ENCODE measurements around the gene IL20RA. TPM values are rescaled to one million over a fixed set of nuclear protein-coding genes. Genes with fewer than 3 reads are reported as not detected.
A peak's percentile ranks its signal among the peaks of the same experiment; 100 is the strongest.

IL20RA gene
- total RNA-seq, 1 experiment from 2014 or later, result not detected

DNA sequence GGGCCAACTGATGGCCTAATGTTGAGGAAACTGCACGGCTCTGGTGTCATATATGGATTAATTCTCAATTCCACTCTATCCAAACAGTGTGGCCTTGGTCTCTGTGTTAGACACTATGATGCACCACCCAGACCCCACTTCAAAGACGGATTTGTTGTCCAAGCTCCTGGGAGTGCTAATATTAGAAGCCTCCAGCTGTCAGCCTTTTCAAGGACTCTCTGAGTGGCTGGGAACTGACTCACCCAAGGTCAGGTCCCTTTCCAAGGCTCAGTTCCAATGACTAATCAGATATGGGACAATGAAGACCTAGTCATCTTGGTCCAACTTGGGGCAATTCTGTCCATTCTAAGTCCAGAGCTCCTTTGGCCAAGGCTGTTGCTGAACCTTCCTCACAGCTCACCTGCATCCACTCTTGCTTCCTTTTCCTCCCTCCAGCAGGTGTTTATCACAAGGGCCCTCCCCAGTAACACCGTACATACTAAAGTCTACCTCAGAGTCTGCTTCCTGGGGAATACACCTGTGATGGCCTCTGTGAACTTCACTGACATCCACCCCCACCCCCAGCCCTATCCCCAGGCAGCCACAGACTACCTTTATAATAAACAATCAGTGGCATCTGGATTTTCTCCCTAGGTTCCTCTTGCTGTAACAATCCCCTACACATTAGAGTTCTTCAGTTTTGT is 7.2 kb upstream of the IL20RA start:
- DNase-seq (ENCODE audit: low read depth), result no peak
- in situ Hi-C loops (cut with HindIII; ENCODE audit: low pct_unique_long_range_greater_than_20kb, low sequenced_read_pairs), result no loop called here

DNA sequence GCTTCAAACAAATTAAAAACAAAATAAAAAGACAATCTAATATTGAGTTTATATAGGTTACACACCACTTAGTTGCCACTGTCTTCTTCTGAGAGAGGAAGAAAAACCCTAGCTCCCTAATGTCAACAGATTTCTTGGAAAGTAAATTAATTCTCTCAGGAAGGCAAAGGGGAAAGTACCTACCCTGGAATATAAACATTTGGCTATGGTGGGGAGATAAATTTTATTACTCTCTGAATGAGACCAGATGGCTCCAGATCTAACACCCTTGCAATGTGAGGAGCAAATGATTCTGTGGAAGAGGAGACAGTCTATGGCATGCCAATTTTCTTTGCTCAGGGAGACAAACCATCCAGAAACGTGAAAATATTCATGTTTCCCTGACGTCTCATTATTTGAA is 4.3 kb upstream of the IL20RA start:
- in situ Hi-C loops (cut with HindIII; ENCODE audit: low pct_unique_long_range_greater_than_20kb, low sequenced_read_pairs), result no loop called here
- DNase-seq (ENCODE audit: low read depth), result no peak

DNA sequence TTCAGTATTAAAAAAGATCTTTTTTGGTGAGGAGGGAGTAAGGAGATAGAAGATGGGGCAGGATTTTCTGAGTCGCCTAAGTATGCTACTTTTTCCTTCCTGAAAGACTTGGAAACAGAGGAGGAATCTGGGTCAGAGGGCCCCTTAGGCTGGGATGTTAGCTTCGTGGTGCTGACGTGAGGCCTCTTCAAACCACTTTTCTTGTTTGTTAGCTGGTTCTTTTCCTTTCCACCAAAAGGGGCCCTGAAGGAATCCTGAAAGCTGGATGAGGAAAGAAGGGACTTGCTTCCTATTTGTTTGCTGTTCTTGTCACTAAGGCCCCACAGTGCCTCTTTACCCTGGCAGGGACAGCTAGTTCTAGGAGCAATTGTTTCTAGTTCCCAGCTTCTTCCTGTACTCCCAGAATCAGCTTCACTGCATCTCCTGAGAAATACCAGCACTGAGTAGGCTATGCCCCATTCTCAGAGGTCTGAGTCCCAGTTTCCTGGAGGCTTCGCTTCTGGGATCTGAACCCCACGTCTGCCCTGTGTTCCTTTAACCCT is 2.2 kb upstream of the IL20RA start:
- in situ Hi-C loops (cut with HindIII; ENCODE audit: low pct_unique_long_range_greater_than_20kb, low sequenced_read_pairs), result no loop called here

DNA sequence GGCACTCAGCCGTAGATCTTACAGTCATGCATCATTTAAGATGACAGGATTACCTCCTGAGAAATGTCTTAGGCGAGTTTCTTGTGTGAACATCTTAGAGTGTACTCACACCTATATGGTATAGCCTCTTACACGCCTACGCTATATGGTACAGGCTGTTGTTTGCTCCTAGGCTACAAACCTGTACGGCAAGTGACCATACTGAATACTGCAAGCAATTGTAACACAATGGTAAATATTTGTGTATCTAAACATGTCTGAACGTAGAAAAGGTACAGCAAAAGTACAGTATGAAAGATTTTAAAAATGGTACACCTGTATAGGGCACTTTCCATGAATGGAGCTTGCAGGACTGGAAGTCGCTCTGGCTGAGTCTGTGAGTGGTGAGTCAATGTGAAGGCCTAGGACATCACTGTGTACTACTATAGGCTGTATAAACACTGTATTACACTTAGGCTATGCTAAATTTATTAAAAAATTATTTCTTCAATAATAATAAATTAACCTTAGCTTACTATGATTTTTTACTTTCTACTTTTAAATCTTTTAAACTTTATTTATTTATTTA is 541 bp upstream of the IL20RA start:
- DNase-seq (ENCODE audit: low read depth), result no peak
- in situ Hi-C loops (cut with HindIII; ENCODE audit: low pct_unique_long_range_greater_than_20kb, low sequenced_read_pairs), result no loop called here

More for the DNA sequence above, 2.2 kb upstream of the IL20RA start:
- no peak for DNase-seq (ENCODE audit: low read depth)

DNA sequence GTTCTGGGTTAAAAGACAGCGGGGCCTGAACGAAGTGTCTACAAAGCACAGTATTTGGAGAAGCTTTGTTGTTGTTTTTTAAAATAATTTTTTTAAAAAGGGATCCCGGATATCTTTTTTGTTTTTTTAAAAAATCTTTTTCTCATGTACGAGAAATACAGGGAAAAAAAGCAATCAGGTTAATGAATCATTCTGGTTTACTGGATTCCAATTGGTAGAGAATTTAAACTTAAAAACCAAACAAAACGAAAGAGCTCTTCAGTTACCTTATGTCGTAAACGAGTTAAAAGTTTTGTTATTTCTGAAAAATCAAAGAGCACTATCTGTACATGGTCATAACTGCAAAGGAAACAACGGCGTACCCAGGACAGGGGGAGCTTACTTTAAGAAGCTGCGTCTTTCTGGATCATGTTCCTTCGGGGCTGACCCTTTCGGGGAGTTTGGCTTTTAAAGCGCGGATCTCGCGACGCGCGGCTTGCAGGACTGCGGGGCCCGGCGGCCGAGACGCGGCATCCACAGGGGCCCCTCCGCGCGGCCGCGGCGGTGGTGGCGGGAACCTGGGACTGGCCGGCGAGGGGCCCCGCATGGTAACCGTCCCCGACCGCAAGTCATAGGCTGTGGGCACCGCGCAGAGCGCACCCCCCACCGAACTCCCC is 927 bp downstream of the IL20RA start:
- peak; percentile 37 for DNase-seq (ENCODE audit: low read depth)
- in situ Hi-C loops (cut with HindIII; ENCODE audit: low pct_unique_long_range_greater_than_20kb, low sequenced_read_pairs), result no loop called here

DNA sequence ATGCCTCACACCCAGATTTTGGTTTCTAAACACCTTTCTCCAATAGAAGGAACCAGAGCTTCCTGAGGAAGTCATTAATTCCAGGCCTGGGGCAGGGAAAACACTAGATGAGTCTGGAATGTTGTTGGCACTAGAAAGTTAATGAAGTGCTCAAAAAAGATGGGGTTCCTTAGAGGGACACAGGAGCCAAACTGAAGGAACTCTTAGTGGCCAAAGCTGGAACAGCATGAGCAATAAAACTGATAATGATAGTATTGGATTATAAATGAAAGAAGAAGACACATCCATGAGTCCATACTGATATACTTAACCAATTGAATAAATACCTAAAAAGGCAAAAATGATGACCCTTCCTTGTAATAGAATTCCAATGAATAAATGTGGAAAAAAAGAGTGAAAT is 4.4 kb downstream of the IL20RA start:
- DNase-seq (ENCODE audit: low read depth), result no peak
- in situ Hi-C loops (cut with HindIII; ENCODE audit: low pct_unique_long_range_greater_than_20kb, low sequenced_read_pairs), result no loop called here

DNA sequence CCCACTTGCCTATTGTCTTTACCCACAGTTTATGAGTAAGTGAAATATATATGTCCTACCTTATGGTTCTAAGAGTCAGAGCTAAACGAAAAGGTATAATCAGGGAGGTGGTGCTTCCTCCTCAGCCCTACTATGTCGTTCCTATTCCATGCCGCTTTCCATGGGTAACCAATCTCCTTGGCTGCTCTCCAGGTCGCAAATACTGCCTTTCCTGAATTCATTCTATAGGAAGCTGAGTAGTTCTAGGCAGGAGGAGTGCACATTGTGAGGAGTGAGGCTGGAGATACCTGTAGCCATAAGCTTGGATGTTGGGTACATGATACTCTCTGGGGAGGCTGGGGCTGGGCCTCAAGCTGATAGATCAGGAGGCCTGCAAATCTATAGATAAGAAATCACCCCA is 5.8 kb downstream of the IL20RA start:
- in situ Hi-C loops (cut with HindIII; ENCODE audit: low pct_unique_long_range_greater_than_20kb, low sequenced_read_pairs), result no loop called here
- no peak for DNase-seq (ENCODE audit: low read depth)

DNA sequence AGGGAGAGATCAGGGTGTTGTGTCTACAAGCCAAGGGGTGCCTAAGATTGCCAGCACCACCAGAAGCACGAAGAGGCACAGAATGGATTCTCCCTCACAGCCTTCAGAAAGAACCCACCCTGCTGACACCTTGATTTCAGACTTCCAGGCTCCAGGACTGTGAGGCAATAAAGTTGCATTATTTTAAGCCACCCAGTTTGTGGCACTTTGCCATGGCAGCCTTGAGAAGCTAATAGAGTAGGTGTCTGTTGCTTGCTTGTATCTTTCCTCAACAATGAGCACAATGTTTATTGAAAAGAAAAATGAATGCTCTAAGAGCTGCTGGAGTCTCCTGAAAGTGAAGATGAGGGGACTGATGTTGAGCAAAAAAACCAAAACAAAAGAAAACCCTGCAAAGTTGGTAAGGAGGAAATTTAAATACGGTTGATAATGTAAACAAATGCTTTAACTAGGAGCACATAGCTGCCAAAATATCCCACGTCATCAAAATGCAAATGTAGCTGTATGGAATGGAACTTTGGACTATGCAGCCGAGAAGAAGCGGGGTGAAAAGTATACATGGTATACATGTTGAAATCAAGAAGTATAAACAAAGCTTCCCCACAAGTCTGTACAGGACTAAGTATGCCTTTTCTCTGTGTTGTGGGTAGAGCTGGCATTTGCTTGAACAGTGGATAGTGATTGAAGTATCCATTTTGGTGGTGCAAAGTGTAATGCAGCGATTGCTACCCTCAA is 8.0 kb downstream of the IL20RA start:
- DNase-seq (ENCODE audit: low read depth), result no peak
- in situ Hi-C loops (cut with HindIII; ENCODE audit: low pct_unique_long_range_greater_than_20kb, low sequenced_read_pairs), result no loop called here

DNA sequence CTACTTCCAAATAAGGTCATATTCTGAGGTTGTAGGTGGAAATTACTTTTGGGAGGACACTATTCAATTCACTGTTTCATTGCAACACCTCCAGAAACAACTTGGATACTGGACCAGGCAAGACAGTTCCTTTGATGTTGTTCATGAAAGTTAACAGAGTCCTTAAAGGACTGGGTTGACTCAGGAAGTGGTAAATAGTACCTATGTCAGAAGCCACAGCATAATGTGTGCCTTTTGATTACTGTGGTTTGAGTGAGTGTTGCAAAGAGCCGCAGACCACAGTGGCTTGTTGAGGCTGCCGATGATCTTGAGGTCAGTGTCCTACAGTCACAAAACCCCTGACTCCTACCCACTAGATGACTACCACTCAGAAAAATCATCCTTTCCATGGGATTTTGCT is 10.9 kb downstream of the IL20RA start:
- no peak for DNase-seq (ENCODE audit: low read depth)
- in situ Hi-C loops (cut with HindIII; ENCODE audit: low pct_unique_long_range_greater_than_20kb, low sequenced_read_pairs), result no loop called here

DNA sequence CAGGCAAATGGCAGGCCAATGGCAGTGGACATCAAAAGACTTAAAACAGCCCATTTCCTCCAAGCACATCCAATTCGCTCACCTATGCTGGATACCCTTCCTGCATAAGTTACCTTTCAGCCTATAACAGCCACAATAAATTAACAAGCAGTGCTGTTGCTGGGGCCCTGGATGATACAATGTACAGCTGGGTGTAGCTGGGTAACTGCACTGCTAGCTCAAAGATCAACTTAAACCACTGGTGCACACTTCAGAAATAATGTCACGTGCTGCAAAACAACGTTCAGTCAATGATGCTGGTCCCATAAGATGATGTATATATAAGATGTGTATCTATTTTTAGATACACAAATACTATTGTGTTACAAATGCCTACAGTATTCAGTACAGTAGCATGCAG is 13.6 kb downstream of the IL20RA start:
- in situ Hi-C loops (cut with HindIII; ENCODE audit: low pct_unique_long_range_greater_than_20kb, low sequenced_read_pairs), result no loop called here
- no peak for DNase-seq (ENCODE audit: low read depth)

DNA sequence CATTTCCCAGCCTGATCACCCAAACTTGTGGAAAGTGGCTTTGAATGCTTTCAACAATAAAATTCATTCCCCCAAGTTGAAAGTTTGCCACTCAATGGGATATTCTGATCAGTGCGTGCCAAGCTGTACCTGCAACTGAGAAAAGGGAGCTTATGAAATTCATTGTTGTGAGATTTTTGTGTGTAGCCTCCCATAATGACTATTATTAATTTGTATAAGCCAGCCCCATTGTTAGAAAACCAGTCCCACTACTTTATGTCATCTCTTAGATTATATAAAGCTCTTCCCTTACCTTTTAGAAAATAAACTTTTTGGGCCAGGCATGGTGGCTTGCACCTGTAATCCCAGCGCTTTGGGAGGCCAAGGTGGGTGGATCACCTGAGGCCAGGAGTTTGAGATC is 15.9 kb downstream of the IL20RA start:
- DNase-seq (ENCODE audit: low read depth), result no peak
- in situ Hi-C loops (cut with HindIII; ENCODE audit: low pct_unique_long_range_greater_than_20kb, low sequenced_read_pairs), result no loop called here

DNA sequence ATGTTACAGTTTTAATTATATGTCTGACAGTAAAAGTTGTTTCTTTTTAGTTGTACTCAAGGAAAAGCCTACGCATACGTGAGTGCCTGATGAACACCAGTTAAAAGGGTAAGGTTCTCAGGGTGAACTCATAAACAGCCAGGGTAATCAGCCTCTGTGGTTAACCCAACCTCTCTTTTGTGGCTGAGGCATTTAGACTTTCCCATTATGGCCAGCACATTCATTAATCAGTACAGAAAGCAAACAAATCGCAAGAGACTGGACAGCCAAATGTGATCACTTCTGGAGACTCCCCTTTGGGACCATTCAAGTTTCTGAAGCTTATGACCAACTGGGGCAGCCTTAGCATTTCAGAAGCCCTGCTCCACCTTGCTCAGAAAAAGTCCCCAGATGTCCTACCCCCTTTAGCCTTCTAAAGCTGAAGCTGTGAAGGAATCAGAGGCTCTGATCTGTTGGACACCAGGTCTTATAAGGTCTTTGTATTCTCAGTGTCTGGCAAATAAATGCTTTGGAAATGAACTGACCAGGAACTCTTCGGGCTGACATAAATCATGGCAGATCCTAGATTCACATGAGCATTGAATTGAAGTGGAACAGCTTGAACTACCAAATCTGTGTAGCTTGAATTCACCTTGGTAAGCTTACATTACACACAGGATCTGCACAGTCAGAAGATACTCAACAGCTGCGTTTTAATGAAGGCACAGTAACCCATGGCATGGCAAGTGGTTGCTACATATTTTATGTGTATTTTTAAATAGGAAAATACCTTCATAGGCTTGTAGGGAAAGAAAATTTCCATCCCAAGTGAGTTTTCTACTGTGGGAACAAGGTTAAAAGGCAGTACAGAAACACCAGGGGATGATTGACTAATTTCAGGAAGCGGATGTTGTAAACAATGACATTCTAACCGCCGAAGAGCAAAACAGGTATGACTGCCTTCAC is 18.7 kb downstream of the IL20RA start:
- no peak for DNase-seq (ENCODE audit: low read depth)
- in situ Hi-C loops (cut with HindIII; ENCODE audit: low pct_unique_long_range_greater_than_20kb, low sequenced_read_pairs), result no loop called here

DNA sequence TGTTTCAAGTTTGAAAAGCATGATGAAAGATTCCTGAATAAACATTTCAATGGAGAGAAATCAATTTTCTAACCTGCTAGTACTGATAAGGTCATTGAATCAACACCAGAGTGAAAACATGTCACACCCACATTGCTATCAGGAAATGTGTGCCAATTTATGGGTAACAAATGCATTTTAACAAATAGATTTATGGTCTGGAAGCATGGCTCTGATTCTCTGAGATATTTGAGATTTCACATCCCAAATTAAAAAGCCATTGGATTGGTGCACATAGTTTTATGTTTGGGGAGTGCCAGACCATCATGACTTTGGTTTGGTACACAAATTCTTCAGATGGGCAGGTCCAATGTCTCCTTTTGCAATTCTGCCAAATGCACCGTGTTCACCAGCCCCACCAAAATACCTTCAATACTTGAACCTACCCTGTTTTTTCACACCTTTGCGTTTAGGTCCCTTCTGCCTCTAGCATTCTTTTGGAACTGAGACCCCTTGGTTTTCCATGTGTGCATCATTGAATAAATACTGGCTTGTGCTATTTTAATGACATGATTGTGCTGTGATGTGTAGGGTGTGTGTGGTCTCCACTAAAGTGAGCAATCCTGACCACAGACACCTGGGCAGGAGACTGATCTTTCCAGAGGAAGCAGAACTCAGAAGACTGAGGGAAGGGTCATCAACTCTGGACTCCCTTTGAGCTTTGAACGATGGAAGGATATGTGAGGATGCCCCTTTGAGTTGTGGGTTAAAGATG is 20.4 kb downstream of the IL20RA start:
- in situ Hi-C loops (cut with HindIII; ENCODE audit: low pct_unique_long_range_greater_than_20kb, low sequenced_read_pairs), result no loop called here
- DNase-seq (ENCODE audit: low read depth), result no peak

DNA sequence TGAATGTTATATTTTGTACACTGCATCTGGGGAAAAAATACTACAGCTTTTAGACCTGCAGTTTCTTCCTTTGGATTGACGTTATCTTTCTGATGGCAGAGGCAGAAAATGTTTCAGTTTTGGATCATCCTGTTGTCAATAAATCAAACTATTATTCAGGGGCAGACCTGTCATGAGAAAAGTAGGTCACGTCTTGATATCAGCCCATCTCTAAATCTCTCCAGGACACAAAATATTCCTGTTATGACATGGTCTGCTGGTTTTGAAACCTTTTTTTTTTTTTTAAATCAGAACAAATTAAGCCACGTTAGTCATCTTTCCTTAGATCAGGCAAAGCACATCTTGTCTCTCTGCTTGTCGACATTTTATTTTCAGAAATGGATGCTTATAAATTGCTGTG is 24.0 kb downstream of the IL20RA start:
- in situ Hi-C loops (cut with HindIII; ENCODE audit: low pct_unique_long_range_greater_than_20kb, low sequenced_read_pairs), result no loop called here
- no peak for DNase-seq (ENCODE audit: low read depth)

DNA sequence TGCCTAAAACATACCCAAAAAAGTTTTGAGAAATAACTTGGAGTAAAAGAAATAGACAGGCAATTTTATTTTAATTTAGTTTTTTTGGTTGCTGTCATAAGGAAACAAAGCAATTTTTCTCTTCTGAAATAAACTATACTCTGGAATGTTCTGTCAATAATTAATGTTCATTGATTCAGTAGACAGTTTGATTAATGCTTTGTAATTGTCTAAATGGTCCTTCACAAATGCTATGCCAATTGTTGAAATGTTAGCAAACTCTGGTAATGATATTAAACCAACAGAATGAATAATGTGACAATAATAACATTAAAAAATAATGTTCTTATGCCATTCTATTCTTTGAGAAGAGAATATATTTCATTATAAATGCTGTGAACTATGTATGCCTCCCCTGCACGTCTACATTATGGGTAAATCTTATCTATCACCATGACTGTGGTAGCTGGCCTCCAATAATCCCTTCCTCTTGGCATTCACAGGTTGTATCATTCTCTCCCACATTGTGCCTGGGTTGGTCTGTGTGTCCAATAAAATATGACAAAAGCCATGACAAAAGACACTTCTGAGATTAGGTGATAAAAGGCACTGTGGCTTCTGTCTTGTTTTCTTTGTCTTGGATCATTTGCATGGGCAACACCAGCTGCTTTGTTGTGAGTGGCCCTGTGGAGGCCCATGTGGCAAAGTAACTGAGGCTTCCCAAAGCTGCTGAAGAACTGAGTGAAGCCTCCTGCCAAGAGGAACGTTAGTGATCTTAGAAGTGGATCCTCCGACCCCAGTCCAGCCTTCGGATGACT is 25.1 kb downstream of the IL20RA start:
- no peak for DNase-seq (ENCODE audit: low read depth)
- in situ Hi-C loops (cut with HindIII; ENCODE audit: low pct_unique_long_range_greater_than_20kb, low sequenced_read_pairs), result no loop called here

DNA sequence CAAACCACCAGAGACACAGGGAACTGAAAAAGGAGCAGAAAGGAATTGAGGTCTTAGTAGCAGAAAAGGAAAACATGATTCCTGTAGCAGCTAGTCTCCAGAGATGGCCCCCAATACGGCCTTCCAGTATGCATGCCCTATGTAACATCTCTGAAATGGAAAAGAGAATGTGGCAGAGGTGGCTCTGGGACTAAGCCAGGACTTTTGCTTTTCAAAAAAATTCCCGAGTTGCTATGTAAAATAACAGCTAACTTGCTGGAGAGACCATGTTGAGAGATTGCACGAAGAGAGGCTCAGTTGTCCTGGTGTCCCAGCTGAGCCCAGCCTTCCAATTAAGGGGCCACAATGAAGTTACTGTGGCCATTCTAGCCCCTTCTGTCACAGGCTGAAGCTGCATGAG is 27.7 kb downstream of the IL20RA start:
- DNase-seq (ENCODE audit: low read depth), result no peak
- in situ Hi-C loops (cut with HindIII; ENCODE audit: low pct_unique_long_range_greater_than_20kb, low sequenced_read_pairs), result no loop called here

DNA sequence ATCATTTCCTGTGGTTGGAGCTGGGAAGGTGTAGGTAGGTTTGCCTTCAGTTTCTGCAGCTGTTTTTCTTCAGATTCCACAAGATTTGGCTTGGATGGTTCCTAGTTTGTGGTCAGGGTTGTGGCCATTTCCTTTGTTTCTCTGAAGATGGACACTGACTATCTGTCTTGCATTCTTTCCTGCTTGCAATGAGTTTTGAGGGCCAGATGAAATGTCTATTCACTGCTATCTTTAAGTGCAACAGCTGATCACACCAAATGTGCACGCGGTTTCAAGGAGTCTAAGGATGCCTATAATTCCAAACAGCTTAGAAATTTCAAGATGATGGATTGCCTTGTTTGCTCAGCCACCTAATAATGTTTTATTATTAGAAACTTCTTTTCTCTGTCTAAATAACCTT is 28.4 kb downstream of the IL20RA start:
- in situ Hi-C loops (cut with HindIII; ENCODE audit: low pct_unique_long_range_greater_than_20kb, low sequenced_read_pairs), result no loop called here
- DNase-seq (ENCODE audit: low read depth), result no peak

Data from Caki2 (cell line).